ENCODE data around the gene DKK3.

Gene DKK3

DNA sequence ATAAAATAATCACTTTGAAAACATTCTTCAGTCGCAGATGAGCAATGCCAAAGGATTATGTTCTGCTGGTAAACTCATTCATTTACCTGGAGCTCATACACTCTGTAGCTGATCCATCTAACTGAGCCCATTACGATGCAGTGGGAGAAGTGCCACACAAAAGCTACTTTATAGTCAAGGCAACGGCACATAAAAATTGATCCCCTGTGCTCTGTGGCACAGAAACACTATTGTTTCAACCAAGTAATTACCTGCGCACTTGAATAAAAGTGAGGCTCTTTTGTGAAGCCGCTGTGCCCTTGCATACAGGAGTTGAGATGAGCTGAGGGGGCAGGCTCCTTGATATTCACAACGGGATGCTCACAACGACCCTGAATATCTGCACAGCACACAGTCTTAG, 7.2 kb downstream of the DKK3 start:
- TF ChIP-seq, protein P1, sequence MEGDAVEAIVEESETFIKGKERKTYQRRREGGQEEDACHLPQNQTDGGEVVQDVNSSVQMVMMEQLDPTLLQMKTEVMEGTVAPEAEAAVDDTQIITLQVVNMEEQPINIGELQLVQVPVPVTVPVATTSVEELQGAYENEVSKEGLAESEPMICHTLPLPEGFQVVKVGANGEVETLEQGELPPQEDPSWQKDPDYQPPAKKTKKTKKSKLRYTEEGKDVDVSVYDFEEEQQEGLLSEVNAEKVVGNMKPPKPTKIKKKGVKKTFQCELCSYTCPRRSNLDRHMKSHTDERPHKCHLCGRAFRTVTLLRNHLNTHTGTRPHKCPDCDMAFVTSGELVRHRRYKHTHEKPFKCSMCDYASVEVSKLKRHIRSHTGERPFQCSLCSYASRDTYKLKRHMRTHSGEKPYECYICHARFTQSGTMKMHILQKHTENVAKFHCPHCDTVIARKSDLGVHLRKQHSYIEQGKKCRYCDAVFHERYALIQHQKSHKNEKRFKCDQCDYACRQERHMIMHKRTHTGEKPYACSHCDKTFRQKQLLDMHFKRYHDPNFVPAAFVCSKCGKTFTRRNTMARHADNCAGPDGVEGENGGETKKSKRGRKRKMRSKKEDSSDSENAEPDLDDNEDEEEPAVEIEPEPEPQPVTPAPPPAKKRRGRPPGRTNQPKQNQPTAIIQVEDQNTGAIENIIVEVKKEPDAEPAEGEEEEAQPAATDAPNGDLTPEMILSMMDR (conservative IDR thresholded peaks at IDR 0.05; ENCODE audit: low read depth, low read length), result no peak
- H3K4me3 ChIP-seq (ENCODE audit: low read length), result no peak overlapping the region
- DNase-seq (ENCODE audit: low read depth), result no peak

DNA sequence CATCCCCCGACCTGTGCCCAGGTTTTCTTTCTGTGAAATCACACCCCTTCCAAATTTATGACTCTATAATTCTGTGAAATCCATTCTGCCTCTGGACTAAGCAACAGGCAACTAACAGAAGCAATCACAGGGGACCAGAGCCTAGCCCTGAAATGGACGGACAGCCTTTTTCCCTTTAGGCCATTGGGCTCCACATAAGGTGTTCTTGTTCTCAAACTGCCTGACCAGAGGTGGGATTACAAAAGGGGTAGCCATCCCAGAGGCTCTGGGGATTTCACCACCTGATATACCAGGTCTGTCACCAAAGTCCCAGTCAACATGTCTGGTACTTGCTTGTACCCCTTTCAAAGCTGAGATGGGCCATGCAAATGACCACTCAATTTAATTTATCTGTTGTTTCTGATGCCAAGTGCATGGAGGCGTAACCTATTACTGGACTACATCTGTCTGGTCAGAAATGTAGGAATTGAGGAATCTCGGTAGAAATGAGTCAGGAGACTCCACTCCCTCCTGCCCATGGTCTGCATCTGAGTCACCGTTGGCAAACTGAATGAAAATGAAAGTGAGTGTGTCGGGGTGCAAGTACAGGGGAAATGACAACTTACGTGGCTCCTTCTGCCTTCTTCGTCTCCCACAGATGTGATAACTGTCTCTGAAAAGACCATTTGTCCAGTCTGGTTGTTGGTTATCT, 10.2 kb downstream of the DKK3 start:
- TF ChIP-seq, protein P1 (conservative IDR thresholded peaks at IDR 0.05; ENCODE audit: low read depth, low read length), result no peak
- DNase-seq (ENCODE audit: low read depth), result peak; percentile 74
- H3K4me3 ChIP-seq (ENCODE audit: low read length), result peak overlapping the region; percentile 35

DNA sequence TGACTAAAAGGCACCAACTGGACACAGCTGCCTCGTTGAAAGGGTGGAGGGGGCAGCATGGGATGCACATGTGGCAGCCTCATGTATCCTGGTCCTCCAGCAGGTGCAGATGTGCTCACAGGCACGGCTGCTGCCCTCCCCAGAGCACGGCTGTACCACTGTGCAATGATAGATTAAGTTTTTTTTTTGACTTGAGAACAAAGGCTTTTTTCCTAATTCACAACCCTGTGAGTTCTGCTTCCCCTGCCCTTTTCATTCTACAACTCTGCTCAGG, 11.4 kb downstream of the DKK3 start:
- no peak overlapping the region for H3K4me3 ChIP-seq (ENCODE audit: low read length)
- TF ChIP-seq, protein P1 (conservative IDR thresholded peaks at IDR 0.05; ENCODE audit: low read depth, low read length), result no peak
- no peak for DNase-seq (ENCODE audit: low read depth)

DNA sequence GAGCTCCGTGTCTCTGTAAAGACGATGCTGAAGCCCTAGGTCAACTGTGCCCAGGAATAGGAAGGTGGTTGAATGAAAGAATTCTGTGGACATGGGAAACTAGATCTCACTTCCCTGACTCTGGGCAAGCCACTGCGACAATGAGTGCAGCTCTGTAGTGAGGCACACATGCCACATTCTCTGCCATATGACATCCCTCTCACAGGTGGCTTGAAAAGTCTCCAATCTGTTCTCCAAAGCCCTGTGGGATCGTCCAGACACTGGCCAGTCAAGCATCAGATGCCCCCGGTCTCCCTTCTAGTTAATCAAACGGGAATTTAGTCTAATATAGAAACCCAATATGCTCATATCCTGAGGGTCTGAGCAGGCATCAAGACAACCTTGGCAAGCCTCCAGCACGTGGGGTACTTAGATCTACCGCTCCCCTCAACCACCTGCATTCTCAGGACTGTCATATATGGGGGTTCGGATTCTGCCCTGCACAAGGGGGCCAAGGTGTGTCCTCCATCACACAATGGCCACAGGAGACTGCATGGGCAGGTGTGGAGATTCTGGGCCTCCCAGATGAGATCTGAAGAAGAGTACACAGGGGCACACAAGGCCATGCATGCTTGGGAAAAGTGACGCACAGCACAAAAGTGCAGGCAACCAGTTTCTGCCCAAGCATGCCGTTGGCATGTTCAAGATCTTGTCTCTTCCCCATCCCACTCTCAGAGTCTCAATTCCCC, 11.9 kb downstream of the DKK3 start:
- no peak for DNase-seq (ENCODE audit: low read depth)
- TF ChIP-seq, protein P1 (conservative IDR thresholded peaks at IDR 0.05; ENCODE audit: low read depth, low read length), result no peak
- no peak overlapping the region for H3K4me3 ChIP-seq (ENCODE audit: low read length)

DNA sequence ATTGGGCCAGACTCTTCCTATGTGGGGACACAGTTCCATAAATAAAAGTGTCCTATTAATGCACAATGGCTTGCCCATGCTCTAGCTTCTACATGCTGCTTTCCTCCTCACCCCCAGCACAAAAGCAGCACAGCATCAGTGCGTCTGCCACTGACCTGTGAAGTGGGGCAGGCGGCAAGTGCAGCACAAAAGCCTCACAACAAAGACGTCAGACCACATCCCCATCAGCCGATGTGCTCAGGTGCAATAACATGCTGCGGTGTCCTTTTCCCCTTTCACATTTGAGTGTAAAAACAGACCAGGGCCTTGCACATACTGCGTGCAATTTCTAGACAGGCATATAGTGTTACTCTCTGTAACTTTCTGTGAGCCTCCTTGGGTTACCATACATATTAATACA, 12.8 kb downstream of the DKK3 start:
- no peak overlapping the region for H3K4me3 ChIP-seq (ENCODE audit: low read length)
- TF ChIP-seq, protein P1 (conservative IDR thresholded peaks at IDR 0.05; ENCODE audit: low read depth, low read length), result no peak
- DNase-seq (ENCODE audit: low read depth), result no peak

DNA sequence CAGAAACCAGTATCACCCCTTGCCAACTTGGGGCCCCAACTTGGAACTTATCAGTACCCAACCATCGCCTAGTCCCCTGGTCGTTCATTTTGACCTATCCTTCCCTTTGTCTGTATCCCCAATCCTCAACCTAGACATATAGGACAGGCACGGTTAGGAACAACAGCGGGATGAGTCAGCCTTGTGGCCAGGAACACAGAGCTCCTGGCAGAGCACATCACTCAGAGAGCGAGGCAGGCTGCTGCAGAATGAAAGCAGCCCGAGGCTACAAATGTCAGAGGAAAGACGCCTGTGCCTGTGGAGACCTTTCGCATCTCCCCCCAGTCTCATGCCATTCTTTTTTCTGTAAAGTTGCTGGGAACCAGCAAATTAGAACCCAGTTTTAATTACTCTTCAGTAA, 14.6 kb downstream of the DKK3 start:
- DNase-seq (ENCODE audit: low read depth), result no peak
- TF ChIP-seq, protein P1 (conservative IDR thresholded peaks at IDR 0.05; ENCODE audit: low read depth, low read length), result no peak
- no peak overlapping the region for H3K4me3 ChIP-seq (ENCODE audit: low read length)
